Lower lobe of right lung (tissue), 2 donors: ENCODE measurements around the gene APC. TPM values are rescaled to one million over a fixed set of nuclear protein-coding genes. Genes with fewer than 3 reads are reported as not detected.
A peak's percentile ranks its signal among the peaks of the same experiment; 100 is the strongest.

Experiments used
- ATAC-seq, 2 donors: fragments of 200-7000 bp; cut with Tn5 transposase; one replicate each; pipeline ENCODE4 v1.9.1; 2020 to 2022; ENCODE audit warnings: mild to moderate bottlenecking in 2 of 2, moderate library complexity in 2 of 2
- DNase-seq: peaks from one replicate; pipeline ENCODE4 v3.0.0-alpha.2; 2020
- H3K27ac ChIP-seq: fragments of 200-600 bp; one replicate; pipeline ENCODE4 v1.8.0; 2022
- H3K27me3 ChIP-seq: fragments of 200-600 bp; one replicate; pipeline ENCODE4 v1.8.0; 2022; ENCODE audit warnings: low read depth
- H3K36me3 ChIP-seq: fragments of 200-600 bp; one replicate; pipeline ENCODE4 v1.8.0; 2022; ENCODE audit warnings: mild to moderate bottlenecking
- H3K4me1 ChIP-seq: fragments of 200-600 bp; one replicate; pipeline ENCODE4 v1.8.0; 2022
- H3K4me3 ChIP-seq: fragments of 200-600 bp; one replicate; pipeline ENCODE4 v1.8.0; 2022; ENCODE audit warnings: mild to moderate bottlenecking
- H3K9me3 ChIP-seq: fragments of 200-600 bp; one replicate; pipeline ENCODE4 v1.8.0; 2022
- CTCF ChIP-seq: fragments of 200-600 bp; IDR thresholded peaks from one replicate; pipeline ENCODE4 v1.8.0; 2022; ENCODE audit warnings: antibody characterized with exemption, mild to moderate bottlenecking
- intact Hi-C: fragments of 100-400 bp; cut with DNase I; formaldehyde crosslinking; loops from one replicate; pipeline ENCODE4 v1.11.0; 2022
- total RNA-seq: library from RNA; stranded (reverse); fragmentation: NEBNext Ultra II Directional; extraction: Animal tissue kit (Norgen Biotek cat#: 25700); gene quantifications from one replicate; pipeline ENCODE4 v1.2.1, GENCODE V29; 2021
- donor health status: DM: no; HTN: yes; CAD: no; lungs with severe emphysema.

APC gene
- total RNA-seq, 1 donor from 2014 or later, result 47.7 TPM

DNA sequence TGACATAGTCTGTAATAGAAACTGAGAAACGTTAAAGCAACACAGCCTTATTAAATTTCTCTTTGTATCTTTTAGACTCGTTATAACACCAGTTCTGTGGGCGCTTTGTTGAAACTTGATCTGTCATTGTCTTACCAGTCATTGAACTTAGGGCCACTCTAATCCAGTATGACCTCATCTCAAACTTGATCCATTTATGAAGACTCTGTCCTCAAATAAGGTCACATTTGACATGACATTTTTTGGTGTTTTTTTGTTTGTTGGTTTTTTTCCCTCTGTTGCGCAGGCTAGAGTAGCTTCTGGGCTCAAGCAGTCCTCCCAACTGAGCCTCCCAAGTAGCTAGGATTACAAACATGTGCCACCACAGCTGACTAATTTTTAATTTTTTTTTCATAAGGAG lies 5.9 kb downstream of the APC start:
- Histone ChIP-seq H3K4me1 (peaks cover under 1% of the 10 kb centered on the region), H3K36me3 (no peaks in the 10 kb centered on the region), H3K4me3 (no peak overlapping the region), H3K27me3 (no peaks in the 10 kb centered on the region), H3K27ac (no peak overlapping the region), H3K9me3 (no peaks in the 10 kb centered on the region)
- intact Hi-C loops, result no loop called here
- ATAC-seq (no peak), DNase-seq (no peak)
- no peak for TF ChIP-seq CTCF

GRCh38 chr5:112752335-112752734 lies 14.7 kb downstream of the APC start:
- ATAC-seq (no peak), DNase-seq (no peak)
- Histone ChIP-seq H3K4me3 (no peak overlapping the region), H3K27ac (no peak overlapping the region), H3K36me3 (no peaks in the 10 kb centered on the region), H3K9me3 (no peaks in the 10 kb centered on the region), H3K4me1 (no peaks in the 10 kb centered on the region), H3K27me3 (no peaks in the 10 kb centered on the region)
- no peak for TF ChIP-seq CTCF
- intact Hi-C loops, result no loop called here

DNA sequence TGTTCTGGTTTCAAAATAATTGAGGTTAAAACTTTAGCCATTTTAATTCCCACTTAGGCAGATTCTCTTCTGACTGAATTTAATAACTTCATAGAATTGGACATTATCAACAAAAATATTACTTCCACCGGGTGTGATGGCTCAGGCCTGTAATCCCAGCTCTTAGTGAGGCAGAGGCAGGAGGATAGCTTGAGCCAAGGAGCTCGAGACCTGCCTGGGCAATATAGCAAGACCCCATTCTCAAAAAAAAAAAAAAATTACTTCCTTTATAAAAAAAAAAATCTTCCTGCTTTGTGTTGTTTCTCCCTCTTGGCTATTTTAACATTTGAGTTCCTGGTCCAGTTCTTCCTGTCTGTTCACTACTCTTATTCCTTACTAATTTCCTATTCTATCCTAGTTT lies 18.0 kb downstream of the APC start:
- H3K27ac ChIP-seq, result no peak overlapping the region
- DNase-seq, result no peak
- no peak overlapping the region for H3K4me3 ChIP-seq
- H3K9me3 ChIP-seq, result no peaks in the 10 kb centered on the region
- no peak for TF ChIP-seq CTCF
- ATAC-seq, result no peak
- peaks cover 16% of the 10 kb centered on the region for H3K36me3 ChIP-seq
- no peaks in the 10 kb centered on the region for H3K27me3 ChIP-seq
- no peaks in the 10 kb centered on the region for H3K4me1 ChIP-seq
- intact Hi-C loops, result loop anchor here (5.0 kb wide), 1 partner anchor 203 kb away; no protein-coding TSS in a partner anchor

- no peaks in the 10 kb centered on the region for H3K9me3 ChIP-seq
- intact Hi-C loops, result loop anchor here (5.0 kb wide), 1 partner anchor 205 kb away; no protein-coding TSS in a partner anchor
- no peak overlapping the region for H3K4me3 ChIP-seq
- DNase-seq (no peak), ATAC-seq (peak; percentile 63 to 83)
- no peaks in the 10 kb centered on the region for H3K27me3 ChIP-seq
- peaks cover 16% of the 10 kb centered on the region for H3K36me3 ChIP-seq
- TF ChIP-seq CTCF, result peak; percentile 84
- H3K27ac ChIP-seq, result no peak overlapping the region
- no peaks in the 10 kb centered on the region for H3K4me1 ChIP-seq
Measured at GRCh38 chr5:112757468-112758208, 20.0 kb downstream of the APC start.

- Histone ChIP-seq H3K27ac (no peak overlapping the region), H3K27me3 (no peaks in the 10 kb centered on the region), H3K36me3 (peaks cover 16% of the 10 kb centered on the region), H3K4me1 (no peaks in the 10 kb centered on the region), H3K9me3 (no peaks in the 10 kb centered on the region), H3K4me3 (no peak overlapping the region)
- no peak for TF ChIP-seq CTCF
- ATAC-seq (peak in 1 of 2 donors; percentile 55), DNase-seq (no peak)
- intact Hi-C loops, result loop anchor here (5.0 kb wide), 1 partner anchor 206 kb away; no protein-coding TSS in a partner anchor
Measured at GRCh38 chr5:112758676-112759075, 21.0 kb downstream of the APC start.
